ENCODE results near the gene ELMO1.

ELMO1 gene

DNA sequence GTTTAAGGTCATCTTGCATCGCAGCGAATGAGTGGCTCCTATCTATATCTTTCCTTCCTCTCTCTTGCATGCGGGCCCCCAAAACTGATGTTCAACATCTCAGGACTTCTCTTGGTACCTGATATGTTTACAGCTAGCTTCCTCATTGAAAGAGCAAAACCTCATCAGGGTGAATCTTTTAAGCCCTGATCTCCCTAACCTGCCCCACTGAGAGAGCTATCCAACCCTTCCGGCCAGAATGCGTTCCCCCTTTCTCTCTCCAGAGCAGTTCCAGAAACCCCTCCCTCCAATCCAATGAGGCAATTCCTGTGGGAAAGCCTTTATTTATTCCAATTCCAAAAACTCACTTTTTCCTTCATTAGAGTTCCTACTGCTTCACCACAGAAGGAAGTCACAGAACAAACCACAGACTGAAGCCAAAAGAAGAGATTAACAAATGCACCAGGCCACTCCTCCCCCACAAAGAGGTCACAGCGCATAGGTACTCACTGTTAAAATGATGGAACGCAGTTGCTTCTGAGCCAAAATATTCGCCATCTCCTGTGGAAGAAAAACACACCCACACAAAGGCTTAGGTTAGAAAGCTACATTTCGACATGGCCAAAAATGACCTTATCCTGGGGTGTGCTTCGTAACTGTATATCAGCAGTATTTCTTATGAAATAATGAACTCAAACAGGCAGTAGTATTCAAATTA lies 232.4 kb downstream of the ELMO1 start:
- no peak for DNase-seq (ENCODE audit: low read depth)

DNA sequence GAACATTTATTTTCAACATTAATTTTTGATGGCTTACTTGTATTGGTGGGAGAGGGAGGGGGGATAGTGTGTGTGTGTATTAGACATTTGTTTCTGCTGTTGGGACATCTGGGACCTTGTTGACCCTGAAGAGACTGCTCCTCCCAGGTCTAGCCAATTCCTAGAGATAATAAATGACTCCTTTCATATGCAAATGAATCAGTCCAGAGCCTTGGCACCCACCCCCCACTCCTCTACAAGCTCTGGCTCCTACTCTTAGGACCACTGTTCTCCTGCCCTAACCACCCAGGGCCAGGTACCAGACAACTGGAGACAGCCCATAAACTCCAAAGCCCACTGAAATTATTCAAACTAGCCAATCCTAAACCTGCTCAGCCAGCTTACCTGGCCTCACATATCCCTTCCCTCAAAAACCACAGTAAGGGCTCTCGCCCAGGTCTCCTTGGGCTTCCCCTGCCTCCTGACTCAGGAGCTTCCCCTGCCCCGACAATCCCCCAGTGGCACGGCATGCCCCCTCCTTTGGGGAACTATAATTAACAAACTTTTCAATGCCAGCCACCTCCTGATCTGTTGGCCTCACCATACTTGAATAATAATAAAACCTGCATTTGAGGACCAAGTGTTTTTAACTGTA lies 233.3 kb downstream of the ELMO1 start:
- DNase-seq (ENCODE audit: low read depth) = no peak

DNA sequence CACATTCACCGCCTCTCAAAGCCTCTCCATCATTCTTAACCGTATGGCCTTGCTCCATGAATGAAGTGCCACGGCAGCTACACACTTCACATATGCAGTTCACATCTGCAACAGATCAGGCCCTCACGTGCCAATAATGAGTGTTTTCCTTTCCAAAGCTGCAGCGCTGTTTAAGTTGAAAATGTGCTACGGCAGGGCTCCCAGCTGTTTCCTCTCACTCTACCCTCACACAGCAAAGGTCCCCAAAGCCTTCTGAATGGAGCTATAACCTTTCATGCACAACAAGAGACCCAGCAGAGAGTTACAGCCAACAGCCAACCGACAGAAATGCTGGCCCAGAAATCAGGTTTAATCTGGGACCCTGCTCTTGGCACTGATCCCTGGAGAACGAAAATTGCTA lies 236.1 kb downstream of the ELMO1 start:
- no peak for DNase-seq (ENCODE audit: low read depth)

DNA sequence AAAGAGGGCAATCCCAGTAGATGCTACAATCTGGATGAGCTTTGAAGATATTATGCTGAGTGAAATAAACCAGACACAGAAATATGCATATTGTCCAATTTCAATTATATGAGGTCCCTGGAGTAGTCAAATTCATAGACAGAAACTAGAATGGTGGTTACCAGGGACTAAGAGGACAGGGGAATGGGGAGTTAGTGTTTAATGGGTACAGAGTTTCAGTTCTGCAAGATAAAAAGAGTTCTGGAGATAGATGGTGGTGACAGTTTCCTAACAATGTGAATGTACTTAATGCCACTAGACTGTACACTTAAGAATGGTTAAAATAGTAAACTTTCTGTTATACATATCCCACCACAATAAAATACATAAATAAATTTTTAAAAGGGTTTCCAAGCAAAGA lies 236.6 kb downstream of the ELMO1 start:
- no peak for DNase-seq (ENCODE audit: low read depth)

DNA sequence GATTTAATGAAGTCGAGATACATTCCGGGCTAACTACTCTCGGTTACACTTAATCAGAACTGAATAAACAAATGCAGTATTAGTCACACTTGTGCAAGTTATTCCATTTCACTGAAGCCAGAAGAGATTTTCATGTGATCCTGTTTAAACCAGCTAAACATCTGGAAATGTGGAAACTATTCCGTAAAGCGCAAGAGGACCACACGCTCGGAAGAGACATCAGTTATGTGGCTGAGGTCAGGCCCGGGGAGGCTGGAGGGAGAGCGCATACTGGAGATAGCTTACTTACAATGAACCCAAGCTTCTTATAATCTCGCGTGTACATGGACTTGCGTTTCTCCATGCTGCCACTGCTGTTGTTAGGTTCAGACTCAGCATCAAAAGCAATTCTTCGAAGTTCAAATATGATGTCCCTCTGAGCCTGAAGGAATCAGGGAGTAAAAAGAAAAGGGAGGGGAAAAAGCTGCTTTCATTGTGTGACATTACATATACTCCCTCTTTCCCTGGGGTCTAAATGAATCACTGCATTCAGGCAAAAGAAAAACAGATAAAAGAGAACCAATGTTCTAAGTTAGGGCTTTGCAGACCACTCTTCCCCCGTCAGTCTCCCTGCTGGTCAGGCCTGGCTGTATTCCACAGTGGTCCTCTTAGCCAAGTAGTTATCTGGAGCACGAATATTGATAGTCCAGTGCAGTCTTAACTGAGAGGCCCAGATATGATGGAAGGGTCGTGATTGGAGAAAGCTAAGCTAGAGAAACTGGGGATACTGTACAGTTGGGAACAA lies 237.4 kb downstream of the ELMO1 start:
- no peak for DNase-seq (ENCODE audit: low read depth)

DNA sequence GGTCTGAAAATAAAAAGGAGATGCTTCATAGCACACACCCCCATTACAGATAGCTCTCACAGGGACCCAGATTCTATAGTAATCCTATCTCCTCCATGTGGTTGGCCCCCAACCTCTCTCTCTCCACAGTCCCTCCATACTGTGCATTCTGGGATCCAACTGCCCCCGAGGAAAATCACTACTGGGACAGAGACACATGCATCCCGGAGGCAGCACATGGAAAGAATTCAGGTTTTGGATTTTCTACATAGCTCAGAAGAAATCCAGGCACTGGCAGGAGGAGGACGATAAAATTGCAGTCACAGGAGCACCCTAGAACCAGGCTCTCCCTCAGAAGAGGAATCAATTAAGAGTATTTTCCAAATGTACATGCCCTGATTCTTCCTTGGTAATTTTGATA lies 239.5 kb downstream of the ELMO1 start:
- DNase-seq (ENCODE audit: low read depth) = no peak

DNA sequence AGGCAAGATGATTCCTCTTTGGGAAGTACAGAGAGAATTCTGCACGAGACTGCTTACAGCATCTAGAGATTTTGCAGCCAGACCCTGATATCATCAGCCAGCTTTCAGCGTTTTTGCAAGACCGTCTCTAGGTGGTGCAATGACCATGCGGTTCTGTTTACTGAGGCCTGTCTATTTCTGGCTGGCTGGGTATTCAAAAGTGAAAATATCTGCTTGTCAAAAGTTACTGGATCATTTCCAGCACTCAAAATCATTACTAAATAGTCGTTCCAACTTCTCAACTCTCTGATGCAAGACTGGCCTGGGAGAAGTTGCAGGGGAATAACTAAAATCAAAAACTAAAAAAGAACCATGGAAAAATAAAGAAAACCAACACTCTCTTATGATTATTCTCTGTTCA lies 240.1 kb downstream of the ELMO1 start:
- DNase-seq (ENCODE audit: low read depth) = peak; percentile 15

DNA sequence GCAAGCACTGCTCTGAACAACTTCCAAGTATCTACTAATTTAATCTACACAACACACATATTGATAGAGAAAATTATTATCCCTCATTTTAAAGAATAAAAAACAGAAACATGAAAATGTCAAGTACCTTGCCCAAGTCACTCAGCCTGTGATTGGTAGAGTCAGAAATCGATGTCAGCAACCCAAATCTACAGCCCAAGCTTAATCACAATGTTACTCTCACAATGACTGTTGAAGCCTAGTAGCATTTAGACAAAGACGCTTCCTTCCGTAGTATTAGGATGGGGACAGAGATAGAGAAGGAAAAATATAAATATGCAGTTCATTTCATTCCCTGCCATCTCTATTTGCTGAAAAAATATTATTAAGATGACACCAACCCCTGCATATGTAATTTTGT lies 242.5 kb downstream of the ELMO1 start:
- DNase-seq (ENCODE audit: low read depth) = no peak

DNA sequence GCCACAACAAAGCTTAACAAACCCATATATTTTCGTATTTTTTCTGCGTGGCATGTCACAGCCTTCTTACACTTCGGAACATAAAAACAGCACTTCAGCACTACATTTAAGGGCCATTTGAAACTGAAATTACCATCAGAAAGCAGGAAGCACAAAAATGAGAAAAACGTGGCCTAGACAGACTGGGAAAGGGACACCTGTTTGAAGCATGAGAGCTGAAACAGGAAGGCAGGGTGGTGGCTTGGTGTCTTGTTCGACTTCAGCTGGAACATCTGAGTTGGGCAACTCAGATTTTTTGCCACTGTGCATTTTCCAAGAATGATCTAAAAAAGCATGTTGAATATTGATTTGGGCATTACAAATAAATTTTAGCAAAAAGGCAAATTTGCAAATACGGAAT lies 243.2 kb downstream of the ELMO1 start:
- no peak for DNase-seq (ENCODE audit: low read depth)

DNA sequence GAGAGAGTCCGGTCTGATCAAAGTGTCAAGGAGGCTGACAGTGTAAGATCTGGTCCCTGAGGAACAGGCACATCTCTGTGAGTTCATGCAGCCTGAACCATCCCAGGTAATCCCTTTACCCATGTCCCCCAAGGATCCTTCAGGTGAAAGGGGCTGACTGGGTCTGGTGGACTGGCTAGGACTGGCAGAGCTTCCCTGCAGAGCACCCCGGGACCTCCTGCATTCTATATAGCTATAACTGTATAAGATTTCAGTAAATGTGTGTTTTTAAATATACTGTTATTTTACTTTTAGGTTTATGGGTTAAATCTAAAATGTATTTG lies 246.8 kb downstream of the ELMO1 start:
- no peak for DNase-seq (ENCODE audit: low read depth)

DNA sequence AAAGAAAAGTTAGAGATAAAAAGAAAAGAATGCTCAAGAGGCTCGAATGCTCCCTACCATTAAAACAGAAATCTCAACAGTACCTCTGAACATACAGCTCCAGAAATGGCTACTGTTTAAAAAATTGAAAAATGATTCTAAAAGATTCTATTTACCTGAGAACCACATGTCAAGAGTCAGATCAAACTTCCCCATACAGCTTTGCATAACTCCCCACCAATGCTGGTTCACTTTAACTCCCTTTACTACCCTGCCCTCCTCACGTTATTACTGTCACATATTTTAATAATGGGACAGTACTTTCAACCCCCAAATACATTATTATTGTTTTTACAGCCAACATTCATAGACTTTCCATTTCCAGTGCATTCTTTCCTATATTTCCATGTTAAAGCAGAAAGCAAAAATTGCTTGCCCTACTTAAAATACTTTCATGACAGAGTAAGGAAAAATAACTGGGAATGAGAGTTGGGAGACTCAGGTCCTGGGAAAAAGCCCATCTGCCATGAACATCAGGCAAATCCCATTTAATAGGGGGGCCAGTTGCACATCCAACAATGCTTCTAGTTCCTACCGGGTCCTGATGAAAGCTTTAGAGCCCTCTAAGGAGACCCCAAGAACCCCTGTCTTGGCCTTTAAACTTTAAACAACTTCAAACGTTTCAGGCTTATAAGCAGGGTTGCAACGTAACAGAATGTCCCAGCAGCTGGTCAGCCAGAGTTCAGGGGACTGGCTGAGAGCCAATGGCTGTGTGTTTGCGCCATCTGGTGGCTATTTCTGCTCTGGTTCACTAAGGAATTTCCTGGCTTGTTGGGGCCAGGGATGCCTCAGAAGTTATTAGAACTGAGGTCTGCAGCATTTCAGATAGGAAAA lies 247.4 kb downstream of the ELMO1 start:
- DNase-seq (ENCODE audit: low read depth) = peak; percentile 68

DNA sequence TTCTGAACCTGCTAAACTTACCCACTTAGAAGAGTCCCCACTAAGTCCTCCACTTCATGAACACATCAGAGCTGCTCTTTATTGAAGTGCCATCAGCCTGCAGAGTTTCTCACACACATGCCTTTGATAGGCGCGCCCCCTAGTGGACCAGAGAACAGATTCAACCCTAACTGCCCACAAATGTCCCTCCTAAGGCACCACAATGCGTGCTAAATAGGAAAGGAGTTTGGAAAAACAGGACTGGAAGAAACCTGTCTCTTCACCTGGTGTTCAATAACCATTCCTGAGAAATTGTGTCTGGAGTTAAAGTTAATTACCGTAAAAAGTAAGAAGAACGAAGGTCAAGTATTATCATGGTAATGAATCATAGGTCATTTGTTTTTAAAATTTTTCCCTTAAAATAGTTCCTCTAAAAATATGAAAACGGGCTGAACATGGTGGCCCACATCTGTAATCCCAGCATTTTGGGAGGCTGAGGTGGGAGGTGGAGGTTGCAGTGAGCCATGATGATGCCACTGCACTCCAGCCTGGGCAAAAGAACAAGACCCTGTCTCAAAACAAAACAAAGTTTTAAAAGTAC lies 249.7 kb downstream of the ELMO1 start:
- DNase-seq (ENCODE audit: low read depth) = peak; percentile 74

DNA sequence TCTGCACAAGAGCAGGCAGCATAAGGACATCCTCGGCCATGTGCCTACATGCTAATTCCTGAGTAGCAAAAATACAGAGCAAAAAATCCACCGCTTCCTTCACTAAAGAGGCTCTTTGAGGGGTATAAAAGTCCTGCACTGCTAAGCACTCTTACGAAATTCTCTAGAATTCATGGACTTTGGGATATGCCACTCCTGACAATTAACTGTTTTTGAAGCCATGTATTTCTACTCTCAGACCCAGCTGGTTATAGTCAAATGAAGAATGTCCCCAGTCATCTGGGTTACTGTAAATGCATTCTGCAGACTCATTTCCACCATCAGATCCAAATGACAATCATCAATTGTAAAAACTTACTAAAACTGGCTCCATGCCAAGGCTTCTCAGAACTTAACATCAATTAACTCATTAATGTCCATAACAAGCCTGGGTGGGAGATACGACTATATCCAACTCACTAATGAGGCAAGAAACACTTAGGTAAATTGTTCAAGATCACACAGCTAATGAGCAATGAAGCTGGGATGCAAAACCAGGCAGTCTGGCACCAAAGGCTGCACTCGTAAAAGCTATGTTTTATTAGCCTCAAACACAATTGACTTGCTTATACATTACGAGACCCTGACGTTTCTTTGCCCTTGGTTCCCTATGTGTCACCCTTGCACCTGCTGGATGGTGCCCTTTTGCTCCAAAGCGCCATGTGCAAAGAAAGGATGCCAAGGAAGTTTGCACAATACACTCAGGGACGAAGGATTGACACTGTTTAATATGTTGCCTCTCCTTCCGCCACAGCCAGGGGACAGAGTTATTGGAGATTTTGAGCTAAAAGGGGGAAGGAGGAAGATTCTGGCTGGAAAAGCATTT lies 250.4 kb downstream of the ELMO1 start:
- no peak for DNase-seq (ENCODE audit: low read depth)

DNA sequence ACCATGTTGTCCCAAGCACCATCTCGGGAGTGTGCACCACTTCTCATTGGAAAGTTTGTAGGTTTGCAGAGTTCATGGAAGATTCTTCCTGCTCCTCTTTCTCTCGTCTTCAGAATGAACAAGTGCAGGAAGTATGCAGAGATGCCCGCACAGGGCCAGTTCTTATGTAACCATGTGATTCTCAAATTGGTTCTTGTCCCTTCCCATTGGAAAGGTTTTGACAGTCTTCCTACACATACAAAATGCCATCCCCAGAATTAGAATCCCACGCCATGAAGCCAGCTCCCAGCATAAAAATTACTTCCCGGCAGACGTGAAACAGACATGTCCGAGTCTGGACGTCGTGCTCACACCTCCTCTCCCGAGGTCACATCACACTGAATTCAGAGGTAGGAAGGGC lies 251.6 kb downstream of the ELMO1 start:
- no peak for DNase-seq (ENCODE audit: low read depth)

DNA sequence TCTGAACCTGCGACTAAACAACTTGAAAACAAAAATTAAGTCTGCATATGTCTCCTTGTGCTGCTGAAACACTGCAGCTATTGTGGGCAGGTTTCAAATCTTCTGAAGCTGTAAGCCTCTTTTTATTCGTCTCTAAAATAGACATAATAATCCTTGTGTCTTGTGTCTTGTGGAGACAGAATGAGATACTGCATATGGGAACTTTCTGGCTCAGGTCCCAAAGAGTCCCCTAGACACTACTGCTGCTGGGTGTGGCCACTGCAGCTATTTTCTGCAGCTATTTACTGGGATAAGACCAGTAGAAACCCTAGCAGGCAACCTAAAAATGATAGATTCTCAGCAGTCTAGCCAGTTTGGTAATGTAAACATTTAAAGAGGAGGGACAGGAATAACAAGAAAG lies 252.0 kb downstream of the ELMO1 start:
- no peak for DNase-seq (ENCODE audit: low read depth)

DNA sequence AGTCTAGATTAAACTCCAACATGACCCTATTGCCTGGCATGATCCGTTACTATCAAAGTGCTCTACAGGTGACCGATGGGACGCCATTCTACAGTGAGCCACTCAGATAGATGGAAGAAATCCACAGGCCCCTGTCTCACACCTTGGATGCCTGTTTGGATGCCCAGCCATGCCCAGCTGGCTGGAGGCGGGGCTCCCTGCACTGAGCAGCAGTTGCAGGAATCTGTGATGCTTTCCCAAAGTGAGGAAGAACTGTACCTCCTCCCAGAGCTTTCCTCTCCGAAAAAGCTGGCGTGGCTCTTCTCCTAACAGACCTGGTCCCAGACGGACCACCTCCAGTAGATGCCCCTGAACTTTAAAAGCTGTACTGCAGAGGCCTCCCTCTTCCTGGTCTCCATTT lies 253.3 kb downstream of the ELMO1 start:
- DNase-seq (ENCODE audit: low read depth) = no peak

DNA sequence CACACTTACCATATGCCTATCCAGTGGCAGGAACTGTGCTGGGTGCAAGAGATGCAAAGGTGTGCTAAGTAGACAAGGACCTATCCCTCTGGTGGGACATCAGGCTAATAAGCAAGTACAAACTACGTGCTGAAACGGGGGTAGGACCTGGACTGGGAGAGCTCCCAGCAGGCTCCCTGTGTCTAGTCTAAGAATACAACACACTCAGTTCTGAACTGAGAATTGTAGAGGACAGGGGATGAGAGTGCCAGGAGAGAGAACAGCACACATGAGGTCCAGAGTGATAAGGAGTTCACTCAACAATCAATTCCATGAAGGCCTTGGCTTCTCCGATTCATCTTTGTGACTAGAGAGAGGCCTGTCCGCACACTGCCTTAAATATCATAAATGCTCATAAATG lies 253.7 kb downstream of the ELMO1 start:
- DNase-seq (ENCODE audit: low read depth) = no peak

DNA sequence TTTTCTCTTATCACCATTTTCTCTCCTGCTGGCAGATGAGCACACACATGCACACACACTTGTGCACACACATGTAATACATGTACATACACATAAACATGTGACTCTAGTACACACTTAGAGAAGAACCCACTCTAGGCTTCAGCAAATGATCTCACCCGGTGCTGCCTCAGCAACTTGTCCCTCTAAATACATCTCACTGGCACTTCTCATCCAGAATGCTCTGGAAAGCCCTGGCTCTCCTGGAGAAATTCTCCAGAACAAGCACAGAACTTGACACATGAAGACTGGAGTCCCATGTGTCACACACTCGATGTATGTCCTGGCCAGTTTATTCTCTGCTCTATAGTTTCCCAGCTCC lies 254.9 kb downstream of the ELMO1 start:
- DNase-seq (ENCODE audit: low read depth) = no peak

DNA sequence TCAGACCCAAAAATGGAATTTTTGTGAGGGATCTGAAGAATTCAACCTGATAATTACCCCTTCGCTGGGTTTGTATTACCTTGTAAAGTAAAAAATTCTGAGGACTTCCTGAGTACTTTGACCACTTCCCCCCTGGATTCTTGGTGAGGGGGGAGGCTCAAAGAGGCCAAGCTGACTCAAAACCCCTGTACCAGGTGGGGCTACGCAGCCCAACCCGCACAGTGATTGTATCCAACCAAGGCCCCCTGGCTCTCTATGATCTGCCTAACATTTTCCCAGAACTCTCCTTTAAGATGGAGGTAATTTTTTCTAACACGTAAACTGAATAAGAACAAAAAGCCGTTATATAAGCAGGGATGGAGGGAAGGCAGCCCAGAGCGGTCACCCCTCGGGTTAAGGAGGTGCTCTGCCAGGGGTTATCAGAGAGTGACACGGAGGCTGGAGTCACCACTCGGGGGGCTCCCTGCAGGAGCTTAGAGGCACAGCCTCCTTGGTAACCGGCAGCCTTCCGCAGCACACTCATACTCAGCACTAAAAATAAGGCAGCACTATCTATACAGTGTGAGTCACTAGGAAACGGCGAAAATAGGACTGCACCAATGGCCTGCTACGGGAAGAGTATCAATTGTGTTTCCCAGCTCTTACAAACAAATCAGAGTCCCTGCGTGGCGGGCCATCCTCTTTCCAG lies 255.4 kb downstream of the ELMO1 start:
- DNase-seq (ENCODE audit: low read depth) = no peak

DNA sequence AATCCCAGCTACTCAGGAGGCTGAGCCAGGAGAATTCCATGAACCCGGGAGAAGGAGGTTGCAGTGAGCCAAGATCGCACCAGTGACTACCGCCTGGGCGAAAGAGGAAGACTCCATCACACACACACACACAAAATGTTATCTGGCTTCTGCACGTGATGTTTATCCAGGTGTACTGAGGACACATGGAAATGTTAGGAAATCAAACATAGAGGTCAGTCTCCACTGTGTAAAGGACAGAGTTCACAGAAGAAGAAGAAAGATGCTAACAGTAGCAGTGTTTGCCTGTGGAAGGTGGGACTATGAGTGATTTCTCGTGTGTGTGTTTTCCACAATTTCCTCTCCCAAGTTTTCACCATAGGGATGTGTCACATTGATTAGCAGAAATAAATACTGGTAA lies 256.9 kb downstream of the ELMO1 start:
- no peak for DNase-seq (ENCODE audit: low read depth)

DNA sequence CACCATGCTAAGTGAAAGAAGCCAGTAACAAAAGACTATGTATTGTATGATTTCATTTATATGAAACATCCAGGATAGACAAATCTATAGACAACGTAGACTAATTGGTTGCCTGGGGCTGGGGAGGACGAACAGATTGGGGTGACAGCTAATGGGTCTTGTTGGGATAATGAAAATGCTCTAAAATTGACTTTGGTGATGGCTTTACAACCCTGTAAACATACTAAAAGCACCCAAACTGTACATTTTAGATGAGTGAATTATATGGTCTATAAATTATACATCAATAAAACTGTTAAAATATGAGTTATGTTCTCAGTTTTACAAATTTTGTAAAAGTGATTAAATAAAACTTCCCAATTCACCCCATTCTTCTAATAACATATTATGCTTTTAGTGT lies 261.5 kb downstream of the ELMO1 start:
- no peak for DNase-seq (ENCODE audit: low read depth)
